GM18858 (cell line): ENCODE data around the gene SLAMF9.
"Not testable (repeated sequence)": the region's sequence is repeated elsewhere in the genome, so short reads cannot be mapped to it uniquely, and the experiment has no call there.

Experiments used
- ATAC-seq: cut with Tn5 transposase; IDR thresholded peaks from one replicate; pipeline ENCODE4 v1.9.1; 2021; ENCODE audit not compliant: unreplicated experiment

Gene SLAMF9

DNA sequence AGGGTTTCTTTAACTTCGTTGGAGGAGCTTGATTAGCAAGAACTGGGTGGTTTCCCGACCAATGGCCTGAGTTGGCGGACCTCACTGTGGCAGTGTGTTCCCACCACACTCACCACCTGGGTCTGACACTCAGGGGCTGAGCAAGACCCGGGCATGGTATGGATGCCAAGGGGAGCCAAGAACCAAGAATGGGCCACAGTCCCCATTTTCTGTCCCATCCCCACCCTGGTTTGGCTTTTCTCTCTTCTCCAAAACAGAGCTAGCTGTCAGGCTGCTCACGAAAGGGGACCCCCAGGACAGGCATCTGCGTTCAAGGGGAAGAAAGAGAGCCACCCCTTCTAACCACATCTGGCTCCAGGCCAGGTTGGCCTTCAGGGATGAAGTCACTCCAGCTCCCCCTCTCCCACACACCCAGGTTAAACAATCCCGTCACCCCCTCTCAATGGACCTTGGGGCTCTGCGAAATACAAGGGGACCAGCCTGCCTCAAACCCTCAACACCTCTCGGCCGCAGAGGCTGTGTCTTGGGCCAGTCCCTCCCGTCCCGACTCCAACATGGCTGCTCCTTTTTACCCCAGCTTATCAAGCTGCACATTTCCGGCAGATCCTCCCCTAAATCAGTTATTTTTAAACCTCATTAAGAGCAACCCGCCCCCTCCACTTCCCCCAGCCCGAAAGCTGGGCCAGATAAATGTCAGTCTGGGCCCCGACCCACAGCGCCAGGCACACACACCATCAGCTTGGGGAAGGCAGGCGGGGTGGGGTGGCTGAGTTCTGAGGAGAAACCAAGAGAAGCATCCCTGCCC, 32.1 kb downstream of the SLAMF9 start:
- no peak for ATAC-seq

DNA sequence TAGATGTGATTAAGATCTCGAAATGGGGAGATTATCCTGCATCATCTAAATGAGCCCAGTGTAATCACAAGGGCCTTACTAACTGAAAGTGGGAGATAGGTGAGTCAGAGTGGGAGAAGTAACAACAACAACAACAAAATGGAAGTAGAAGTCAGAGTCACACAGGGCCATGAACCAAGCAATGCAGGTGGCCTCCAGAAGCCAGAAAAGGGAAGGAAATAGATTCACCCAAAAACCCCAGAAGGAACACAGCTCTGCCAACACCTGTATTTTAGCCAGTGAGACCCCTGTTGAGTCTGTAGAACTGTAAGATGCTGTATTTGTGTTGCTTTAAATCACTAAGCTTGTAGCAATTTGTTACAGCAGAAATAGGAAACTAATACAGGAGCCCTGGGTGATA, 32.8 kb downstream of the SLAMF9 start:
- peak; percentile 38 for ATAC-seq

DNA sequence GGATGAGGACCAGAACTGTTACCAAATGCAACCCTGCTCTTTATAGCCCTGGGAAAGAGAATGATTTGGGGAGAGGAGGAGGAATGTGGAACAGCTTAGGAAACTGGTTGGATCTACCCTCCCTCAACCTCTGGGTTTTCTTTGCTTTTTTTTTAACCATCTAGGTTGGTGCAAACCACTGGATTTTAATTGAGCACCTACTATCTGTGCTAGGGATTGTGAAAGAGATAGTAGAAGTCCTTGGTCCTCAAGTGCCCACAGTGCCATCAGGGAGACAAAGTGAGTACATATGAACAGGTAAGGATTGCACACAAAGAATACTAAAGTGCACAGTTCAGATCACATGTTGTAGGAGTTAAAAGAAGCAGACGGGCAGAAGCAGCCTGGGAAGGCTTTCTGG, 33.4 kb downstream of the SLAMF9 start:
- no peak for ATAC-seq

DNA sequence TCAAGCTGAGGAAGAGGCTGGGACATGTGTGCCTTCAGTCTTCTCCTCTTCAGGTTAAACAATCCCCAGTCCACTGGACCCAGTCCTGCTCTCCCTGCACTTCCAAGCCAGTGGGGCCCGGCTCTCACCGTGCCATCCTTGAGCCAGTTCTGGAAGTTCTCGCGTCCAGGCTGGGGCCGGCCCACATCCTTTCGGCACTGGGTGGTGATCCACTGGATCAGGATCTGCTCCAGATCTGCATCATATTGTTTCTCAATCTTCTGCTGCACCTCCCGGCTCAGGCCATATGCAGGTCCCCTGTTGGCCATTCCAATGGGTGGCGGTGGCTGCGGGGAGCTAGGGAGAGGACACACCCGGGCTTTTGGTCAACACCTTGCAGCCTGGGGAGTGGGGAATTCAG, 33.8 kb downstream of the SLAMF9 start:
- ATAC-seq, result no peak

DNA sequence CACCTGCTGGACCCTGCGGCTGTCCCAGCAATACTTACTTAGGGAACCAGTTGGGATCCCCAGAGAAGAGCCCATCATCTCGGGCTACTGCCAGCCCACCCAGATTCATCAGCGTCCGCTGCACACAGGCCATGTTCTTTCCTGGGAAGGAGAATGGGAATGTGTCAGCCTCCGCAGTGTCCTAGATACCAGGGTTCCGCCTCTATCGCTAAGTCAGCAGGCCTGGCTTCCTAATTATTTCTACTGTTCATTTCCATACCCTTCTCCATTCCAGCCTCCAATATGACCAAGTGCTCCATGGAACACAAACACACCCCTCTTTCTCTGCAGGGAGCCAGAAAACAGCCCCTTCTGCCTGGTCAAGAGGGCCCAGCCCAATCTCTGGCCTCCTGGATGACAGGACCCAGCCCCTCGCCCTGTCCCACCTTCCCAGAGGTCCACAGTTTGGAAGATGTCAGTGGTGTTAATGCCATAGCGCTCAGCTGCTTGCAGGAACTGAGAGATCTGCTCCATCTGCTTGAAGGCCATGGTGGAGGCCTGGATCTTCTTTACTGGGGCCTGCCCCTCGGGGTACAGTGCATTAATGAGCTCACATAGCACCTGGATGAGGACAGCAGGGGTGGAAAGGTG, 34.7 kb downstream of the SLAMF9 start:
- ATAC-seq, result no peak

DNA sequence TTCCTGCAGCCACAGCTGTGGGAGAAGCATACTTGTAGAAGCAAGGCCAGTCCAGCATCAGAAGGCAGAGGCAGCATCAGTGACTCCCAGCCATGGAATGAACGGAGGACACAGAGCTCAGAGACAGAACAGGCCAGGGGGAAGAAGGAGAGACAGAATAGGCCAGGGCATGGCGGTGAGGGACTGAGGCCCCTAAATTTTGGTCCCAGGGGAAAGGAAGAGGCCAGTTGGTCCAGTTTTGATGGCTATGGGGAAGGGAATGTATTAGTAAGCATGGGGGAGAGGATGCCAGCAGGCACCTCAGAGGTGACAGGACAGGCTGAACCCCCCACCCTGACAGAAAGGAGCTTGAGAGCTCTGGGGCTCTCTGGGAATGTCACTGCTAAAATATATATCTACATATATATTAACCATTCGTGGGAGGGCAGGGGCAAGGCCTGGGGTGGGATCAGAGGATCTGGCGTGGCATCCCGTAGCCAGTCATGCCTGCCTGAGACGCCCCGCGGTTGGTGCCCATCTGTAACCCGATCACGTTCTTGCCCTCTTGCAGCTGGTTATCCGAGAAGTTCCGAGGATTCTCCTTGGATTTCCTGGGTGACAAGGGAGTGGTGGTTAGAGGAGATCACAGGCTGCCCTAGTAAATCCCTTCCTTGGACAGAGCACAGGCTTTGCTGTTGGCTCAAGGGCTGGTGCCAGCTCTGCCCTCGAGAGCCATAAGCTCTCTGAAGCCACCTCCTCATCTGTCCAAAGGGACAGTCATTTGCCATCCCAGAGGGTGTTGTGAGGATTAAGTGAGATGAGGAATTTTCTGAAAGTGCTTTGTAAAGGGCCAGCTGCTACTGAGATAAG, 35.5 kb downstream of the SLAMF9 start:
- no peak for ATAC-seq

DNA sequence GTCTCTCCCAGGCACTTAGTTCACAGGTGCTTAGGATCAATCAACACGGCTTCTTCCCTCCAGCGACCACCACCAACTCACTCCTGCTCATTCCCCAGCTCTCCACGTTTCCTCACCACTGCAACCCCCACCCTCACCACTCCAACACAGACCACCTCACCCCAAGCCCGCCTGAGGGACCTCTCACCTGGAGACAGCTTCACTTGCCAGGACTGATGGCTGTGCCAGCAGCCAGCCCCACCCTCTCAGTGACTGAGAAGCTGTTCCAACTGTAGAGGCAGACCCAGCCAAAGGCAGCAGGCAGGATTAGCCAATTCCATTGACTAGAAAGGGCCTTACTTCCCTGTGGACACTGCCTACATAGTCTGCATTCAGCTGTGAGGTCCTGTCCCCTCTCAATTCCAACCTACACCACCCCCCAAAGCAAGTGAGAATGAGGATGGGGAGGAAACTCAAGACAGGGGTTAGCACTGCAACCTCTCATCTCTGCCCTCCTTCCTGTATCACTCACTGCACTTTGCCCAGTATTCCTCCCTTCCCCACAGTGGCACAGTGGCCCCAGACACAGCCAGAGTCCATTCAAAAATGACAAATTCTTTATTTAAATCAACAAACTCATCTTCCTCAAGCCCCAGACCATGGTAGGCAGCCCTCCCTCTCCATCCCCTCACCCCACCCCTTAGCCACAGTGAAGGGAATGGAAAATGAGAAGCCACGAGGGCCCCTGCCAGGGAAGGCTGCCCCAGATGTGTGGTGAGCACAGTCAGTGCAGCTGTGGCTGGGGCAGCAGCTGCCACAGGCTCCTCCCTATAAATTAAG, 36.3 kb downstream of the SLAMF9 start:
- ATAC-seq, result no peak

DNA sequence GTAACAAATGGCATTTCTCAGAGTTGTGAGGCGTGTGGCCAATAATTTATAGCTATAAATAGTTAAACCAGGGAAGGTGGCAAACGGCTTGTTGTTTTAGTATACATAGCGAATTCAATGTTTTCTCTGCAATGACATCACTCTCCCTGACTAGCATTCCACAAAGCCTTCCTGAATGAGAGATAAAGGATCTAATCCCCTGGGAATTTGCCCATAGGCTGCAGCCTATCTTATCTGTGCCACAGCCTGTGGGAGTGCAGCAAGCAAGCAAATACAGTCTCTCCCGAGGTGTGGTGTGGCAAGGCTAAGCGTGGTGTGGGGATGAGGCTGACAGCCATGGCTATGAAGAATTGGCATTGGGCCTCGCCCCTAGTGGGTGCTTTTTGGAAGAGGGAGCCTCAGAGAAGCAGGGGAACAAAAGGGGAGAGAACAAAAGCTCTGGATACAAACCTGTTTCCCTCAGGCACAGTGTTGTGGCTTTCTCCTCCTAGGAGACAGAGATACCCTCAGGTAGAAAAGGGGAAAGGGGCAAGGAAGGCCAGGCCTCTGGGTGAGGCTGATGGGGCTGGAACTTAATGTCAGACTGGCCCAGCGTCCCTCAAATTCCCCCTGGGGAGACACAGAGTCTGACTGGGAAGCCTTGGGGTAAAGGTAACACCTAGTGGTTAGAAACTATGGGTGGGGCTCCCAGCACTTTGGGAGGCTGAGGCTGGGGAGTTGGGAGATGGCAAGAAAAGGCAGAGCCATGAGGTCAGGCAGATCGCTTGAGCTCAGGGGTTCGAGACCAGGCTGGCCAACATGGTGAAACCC, 37.6 kb downstream of the SLAMF9 start:
- ATAC-seq, result no peak

DNA sequence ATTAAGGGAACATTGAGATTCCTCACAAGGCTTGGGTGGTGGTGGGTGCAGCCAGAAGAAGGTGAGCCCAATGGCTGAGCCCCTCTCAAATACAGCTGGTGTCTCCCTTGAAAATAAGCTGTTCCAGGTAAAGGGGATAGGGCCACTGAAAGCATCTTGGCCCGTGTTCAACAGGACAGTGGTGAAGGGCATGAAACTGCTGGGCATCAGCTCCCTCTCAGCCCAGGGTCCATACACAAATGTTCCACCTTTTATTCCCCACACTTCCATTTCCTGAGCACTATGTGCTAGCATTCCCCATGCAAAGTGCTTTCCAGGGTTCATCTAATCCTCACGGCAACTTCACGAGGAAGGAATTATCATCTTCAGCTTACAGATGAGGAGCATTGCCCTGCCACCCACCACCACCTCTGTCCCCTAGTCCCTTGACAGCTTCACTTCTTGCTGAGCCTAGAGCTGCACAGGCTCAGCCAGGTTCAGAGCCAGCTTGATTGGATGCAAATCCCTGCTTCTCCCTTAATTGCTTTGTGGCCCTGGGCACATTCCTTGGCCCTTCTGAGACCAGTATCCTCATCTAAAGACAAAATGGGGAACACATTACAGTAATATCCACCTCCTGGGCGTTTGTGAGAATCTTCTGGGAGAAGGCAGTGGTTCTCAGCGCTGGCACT, 38.3 kb downstream of the SLAMF9 start:
- no peak for ATAC-seq

DNA sequence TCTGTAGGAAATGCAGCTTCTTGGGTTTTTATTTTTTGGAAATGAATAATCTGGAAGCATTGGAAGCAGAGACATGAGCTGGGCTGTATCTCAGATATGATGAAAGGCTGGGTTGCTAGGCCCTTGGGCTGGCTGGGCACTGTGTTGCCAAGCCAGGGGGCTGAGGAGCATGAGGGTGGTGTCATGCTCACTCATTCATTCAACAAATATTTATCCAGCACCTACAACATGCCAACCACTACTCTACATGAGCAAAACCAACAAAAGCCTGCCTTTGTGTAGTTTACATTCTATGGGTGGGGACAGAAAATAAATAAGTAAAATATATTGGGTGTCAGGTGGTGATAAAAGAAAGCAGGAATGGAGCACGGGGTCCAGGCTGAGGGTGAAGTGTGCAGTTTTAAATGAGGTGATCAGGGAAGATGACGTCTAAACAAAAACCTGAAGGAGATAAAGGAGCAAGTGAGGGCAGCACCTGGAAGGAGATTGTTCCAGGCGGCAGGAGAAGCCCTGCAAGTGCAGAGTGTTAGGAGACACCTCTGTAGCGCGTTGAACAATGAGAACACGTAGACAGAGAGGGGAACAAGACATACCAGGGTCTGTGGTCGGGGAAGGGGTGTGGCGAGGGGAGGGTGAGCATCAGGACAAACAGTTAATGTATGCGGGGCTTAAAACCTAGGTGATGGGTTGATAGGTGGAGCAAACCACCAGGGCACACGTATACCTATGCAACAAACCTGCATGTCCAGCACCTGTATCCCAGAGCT, 39.6 kb downstream of the SLAMF9 start:
- ATAC-seq, result no peak

DNA sequence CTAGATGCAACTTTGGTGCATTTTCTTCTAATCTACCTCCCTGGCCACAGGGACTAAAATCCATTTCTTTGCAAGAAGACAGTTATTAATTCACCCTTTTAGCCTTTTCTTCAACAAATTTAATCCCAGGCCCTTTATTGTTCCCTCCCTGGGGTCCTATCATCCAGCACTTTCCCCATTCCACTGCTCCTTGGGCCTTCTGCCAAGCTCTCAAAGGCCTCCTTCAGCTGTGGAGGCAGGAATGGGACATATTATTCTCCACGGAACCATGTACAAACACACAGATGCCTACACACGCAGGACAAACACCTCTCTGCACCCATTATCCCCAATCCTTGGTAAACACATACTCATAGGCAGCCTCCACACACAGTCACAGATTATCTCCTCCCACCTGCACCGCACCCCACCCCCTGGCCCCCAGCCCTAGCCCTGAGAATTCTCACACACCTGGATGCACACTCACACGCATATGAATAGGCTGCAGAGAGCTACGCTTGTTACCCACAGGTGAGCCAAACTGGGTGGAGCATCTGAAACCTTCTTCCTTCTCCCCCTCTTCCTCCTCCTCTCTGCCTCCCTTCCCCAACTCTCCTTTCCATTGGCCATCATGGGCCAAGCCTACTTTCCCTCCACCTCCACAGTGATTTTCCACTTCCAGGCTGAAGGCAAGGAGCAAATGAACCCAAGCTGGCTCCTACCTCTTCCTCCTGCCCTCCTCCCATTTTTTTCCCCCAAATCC, 40.4 kb downstream of the SLAMF9 start:
- ATAC-seq, result no peak

DNA sequence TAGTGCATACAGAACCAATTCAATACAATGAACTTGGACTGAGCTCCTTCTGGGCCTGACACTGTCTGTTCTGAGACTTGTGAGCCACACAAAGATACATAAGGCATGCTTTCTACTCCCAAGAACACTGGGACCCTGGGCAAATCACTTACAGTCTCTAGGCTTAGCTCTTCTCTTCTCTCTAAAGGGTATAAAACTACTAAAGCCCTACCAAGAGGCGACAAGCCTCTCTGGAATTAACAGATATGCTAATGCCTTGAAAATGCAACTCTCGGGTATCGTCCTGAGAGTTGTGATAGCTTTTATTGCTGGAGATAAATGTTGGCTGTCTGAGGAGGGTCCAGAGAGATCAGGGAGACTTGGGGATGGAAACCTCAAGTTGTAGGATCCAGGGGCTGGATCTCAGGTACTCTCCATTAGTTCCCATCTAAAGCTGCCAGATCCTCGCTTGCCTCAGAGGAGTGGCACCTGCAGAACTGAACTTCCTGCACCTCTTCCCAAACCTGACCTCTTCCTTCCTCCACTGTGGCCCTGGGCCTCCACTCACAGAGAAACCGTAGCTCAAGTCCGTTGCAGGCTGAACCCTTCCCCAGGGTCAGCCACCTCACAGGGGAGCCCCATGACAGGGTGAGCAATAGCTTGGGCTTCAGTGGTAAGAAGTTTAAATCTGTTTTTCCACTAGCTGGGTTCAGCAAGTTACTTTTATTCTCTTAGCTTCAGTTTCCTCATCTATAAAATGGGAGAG, 42.5 kb downstream of the SLAMF9 start:
- no peak for ATAC-seq

DNA sequence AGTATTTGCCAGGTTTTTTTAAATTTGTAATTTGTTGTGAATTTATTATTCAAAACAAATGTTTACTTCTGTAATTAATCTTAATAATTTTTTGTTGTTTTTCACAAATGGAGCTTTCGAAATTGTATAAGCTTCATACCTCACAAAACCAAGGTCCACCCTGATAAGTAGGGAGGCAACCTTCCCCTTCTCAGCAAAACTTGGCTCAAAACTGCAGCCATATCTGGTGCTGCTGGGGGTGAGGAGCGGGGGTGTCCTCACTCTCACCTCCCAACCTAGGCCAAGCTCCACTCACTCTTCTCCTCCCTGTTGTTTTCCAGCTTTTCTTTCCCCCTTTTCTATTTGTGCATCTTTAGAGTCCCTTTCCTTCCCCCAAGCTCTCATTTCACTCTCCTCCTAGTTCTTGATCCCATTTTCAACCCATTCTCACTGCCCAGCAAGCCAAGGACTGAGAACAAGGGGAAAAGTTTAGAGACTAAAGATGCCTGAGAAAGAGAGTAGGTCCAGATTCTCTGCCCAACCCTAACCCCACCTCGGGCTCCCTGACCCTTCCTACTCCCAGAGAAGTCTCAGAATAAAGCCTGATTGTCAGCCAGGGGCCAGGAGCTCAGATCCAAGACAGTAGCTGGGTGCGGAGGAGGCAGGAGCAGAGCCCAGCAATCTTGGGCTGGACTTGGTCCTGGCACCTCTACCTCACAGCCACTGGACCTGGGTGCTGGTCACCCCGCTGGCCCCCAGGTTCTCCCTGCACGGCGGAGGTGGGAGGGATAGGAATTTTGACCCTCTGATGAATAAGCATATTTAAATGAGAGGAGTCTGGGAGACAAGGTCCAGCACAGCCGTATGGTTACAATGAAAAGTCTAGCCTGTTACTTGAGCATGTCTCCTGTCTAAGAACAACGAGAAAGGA, 45.8 kb downstream of the SLAMF9 start:
- ATAC-seq, result no peak

DNA sequence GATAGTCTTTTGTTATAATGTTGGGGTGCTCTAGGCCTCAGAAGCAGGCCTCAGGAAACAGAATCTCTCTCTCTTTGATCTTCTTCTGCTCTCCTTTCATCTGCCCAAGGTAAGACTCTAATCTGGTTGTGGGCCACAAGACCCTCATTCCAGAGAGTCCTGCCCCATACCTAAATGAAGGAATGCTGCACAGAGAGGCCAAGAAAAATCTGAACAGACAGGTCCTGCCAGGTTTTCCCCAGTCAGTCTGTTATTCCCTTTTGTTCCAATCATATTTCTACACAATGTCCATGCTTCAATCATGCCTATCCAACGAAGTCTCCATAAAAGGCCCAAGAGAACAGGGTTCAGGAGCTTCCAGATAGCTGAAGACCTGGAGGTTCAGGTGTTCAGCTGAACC, 47.1 kb downstream of the SLAMF9 start:
- ATAC-seq, result no peak

DNA sequence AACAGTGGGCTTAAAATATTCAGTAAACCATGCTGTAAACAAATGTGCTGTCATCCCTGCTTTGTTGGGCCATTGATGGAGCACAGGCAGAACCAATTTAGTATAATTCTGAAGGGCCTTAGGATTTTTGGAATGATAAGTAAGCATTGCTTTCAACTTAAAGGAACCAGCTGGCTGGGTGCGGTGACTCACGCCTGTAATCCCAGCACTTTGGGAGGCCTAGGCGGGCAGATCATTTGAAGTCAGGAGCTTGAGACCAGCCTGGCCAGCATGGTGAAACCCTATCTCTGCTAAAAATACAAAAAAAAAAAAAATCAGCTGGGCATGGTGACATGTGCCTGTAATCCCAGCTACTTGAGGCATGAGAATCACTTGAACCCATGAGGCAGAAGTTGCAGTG, 50.0 kb downstream of the SLAMF9 start:
- ATAC-seq, result not testable (repeated sequence)

DNA sequence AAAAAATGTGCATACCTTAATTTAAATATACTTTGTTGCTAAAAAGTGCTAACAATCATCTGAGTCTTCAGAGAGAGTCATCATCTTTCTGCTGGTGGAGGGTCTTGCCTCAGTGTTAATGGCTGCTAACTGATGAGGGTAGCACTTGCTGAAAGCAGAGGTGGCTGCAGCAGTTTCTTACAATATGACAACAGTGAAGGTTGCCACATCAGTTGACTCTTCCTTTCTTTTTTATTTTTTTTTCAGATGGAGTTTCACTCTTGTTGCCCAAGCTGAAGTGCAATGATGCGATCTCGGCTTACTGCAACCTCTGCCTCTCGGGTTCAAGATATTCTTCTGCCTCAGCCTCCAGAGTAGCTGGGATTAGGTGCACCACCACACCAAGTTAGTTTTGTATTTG, 51.5 kb downstream of the SLAMF9 start:
- ATAC-seq, result no peak
